ENCODE results near the gene SLC6A8. TPM values are rescaled to one million over a fixed set of nuclear protein-coding genes. Genes with fewer than 3 reads are reported as not detected.
"Not testable (repeated sequence)": the region's sequence is repeated elsewhere in the genome, so short reads cannot be mapped to it uniquely, and the experiment has no call there.

Gene SLC6A8
- total and polyA plus RNA-seq, 2 donors from 2014 or later, result 79.7 to 110 TPM

GRCh38 chrX:153744210-153745066 lies 56.7 kb downstream of the SLC6A8 start:
- FAIRE-seq, result no peak
- peak in 2 of 5 donors; percentile 61 to 73 for DNase-seq
- no peaks in the 10 kb centered on the region for H3K9me3 ChIP-seq (ENCODE audit: control insufficient read depth in 2 of 3, insufficient read depth in 1 of 3, low read length in 3 of 3)
- no peak overlapping the region for H3K27ac ChIP-seq (ENCODE audit: low read depth in 2 of 2, low read length in 2 of 2)
- H3K9ac ChIP-seq (ENCODE audit: low read length in 3 of 3), result no peak overlapping the region
- intact Hi-C loops (cut with DNase I), result no loop called here
- no peak for TF ChIP-seq CTCF (IDR thresholded peaks at IDR 0.05; ENCODE audit: borderline replicate concordance, extremely low read depth, insufficient read depth)
- no peaks in the 10 kb centered on the region for H3K36me3 ChIP-seq (ENCODE audit: control insufficient read depth in 2 of 3, insufficient read depth in 3 of 3, low read length in 3 of 3)
- no peak overlapping the region for H3K4me3 ChIP-seq (ENCODE audit: low read length in 3 of 3)
- H3K27me3 ChIP-seq (ENCODE audit: control insufficient read depth, insufficient read depth, low read length), result no peaks in the 10 kb centered on the region
- H3K4me1 ChIP-seq (ENCODE audit: control insufficient read depth in 2 of 3, insufficient read depth in 2 of 3, low read depth in 1 of 3, low read length in 3 of 3), result no peaks in the 10 kb centered on the region

DNA sequence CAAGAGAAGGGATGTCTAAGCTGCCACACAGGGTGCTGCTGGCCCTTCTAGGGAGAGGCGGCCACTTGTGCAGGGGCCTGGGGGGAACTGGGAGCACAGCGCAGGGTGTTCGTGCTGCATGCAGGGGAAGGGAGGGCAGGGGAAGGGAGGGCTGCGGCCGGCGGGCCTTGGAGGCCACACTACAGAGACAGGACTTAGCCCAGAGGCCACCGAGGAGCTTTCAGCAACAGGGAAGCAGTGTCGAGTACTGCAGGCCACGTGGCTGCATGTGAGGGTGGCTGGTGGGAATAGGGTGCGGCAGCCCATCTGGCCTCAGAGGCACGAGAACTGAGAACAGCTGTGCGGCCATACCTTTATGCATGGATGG lies 57.3 kb downstream of the SLC6A8 start:
- H3K9me3 ChIP-seq (ENCODE audit: control insufficient read depth in 2 of 3, insufficient read depth in 1 of 3, low read length in 3 of 3); H3K27ac ChIP-seq (ENCODE audit: low read depth in 2 of 2, low read length in 2 of 2); H3K4me3 ChIP-seq (ENCODE audit: low read length in 3 of 3); H3K9ac ChIP-seq (ENCODE audit: low read length in 3 of 3); H3K27me3 ChIP-seq (ENCODE audit: control insufficient read depth, insufficient read depth, low read length); intact Hi-C loops (cut with DNase I); FAIRE-seq; H3K4me1 ChIP-seq (ENCODE audit: control insufficient read depth in 2 of 3, insufficient read depth in 2 of 3, low read depth in 1 of 3, low read length in 3 of 3); H3K36me3 ChIP-seq (ENCODE audit: control insufficient read depth in 2 of 3, insufficient read depth in 3 of 3, low read length in 3 of 3): not testable (repeated sequence)
- DNase-seq, result peak in 1 of 5 donors; percentile 69

Other genes with a start within 250 kb of the SLC6A8 start
- 1.4 TPM for gene TREX2, start 241.9 kb upstream of the SLC6A8 start, total RNA-seq
- 0.67 TPM for gene TREX2, start 241.9 kb upstream of the SLC6A8 start, polyA plus RNA-seq (ENCODE audit: insufficient read depth, low read depth, low replicate concordance)
- 28.1 TPM for gene HAUS7, start 217.3 kb upstream of the SLC6A8 start, total RNA-seq
- 47.6 TPM for gene HAUS7, start 217.3 kb upstream of the SLC6A8 start, polyA plus RNA-seq (ENCODE audit: insufficient read depth, low read depth, low replicate concordance)
- 164 TPM for gene BGN, start 192.9 kb upstream of the SLC6A8 start, total RNA-seq
- 288 TPM for gene BGN, start 192.9 kb upstream of the SLC6A8 start, polyA plus RNA-seq (ENCODE audit: insufficient read depth, low read depth, low replicate concordance)
- not detected for gene ATP2B3, start 170.3 kb upstream of the SLC6A8 start, total RNA-seq
- gene ATP2B3, start 170.3 kb upstream of the SLC6A8 start, polyA plus RNA-seq (ENCODE audit: insufficient read depth, low read depth, low replicate concordance), result 0.37 TPM
- gene CCNQ, start 88.8 kb upstream of the SLC6A8 start, total RNA-seq, result 14.6 TPM
- gene CCNQ, start 88.8 kb upstream of the SLC6A8 start, polyA plus RNA-seq (ENCODE audit: insufficient read depth, low read depth, low replicate concordance), result 35.4 TPM
- 4.7 TPM for gene DUSP9, start 40.7 kb upstream of the SLC6A8 start, total RNA-seq
- gene DUSP9, start 40.7 kb upstream of the SLC6A8 start, polyA plus RNA-seq (ENCODE audit: insufficient read depth, low read depth, low replicate concordance), result 81.4 TPM
- gene PNCK, start 14.1 kb upstream of the SLC6A8 start, total RNA-seq, result 1.5 TPM
- 5.5 TPM for gene PNCK, start 14.1 kb upstream of the SLC6A8 start, polyA plus RNA-seq (ENCODE audit: insufficient read depth, low read depth, low replicate concordance)
- 218 TPM for gene BCAP31, start 36.5 kb downstream of the SLC6A8 start, total RNA-seq
- gene BCAP31, start 36.5 kb downstream of the SLC6A8 start, polyA plus RNA-seq (ENCODE audit: insufficient read depth, low read depth, low replicate concordance), result 246 TPM
- 13.7 TPM for gene ABCD1, start 36.9 kb downstream of the SLC6A8 start, total RNA-seq
- gene ABCD1, start 36.9 kb downstream of the SLC6A8 start, polyA plus RNA-seq (ENCODE audit: insufficient read depth, low read depth, low replicate concordance), result 5.2 TPM
- gene PLXNB3, start 76.3 kb downstream of the SLC6A8 start, total RNA-seq, result 5.6 TPM
- gene PLXNB3, start 76.3 kb downstream of the SLC6A8 start, polyA plus RNA-seq (ENCODE audit: insufficient read depth, low read depth, low replicate concordance), result 2.2 TPM
- gene SRPK3, start 93.1 kb downstream of the SLC6A8 start, total RNA-seq, result 1.1 TPM
- gene SRPK3, start 93.1 kb downstream of the SLC6A8 start, polyA plus RNA-seq (ENCODE audit: insufficient read depth, low read depth, low replicate concordance), result 0.58 TPM
- gene IDH3G, start 106.4 kb downstream of the SLC6A8 start, total RNA-seq, result 62.1 TPM
- 100 TPM for gene IDH3G, start 106.4 kb downstream of the SLC6A8 start, polyA plus RNA-seq (ENCODE audit: insufficient read depth, low read depth, low replicate concordance)
- 226 TPM for gene SSR4, start 106.7 kb downstream of the SLC6A8 start, total RNA-seq
- 473 TPM for gene SSR4, start 106.7 kb downstream of the SLC6A8 start, polyA plus RNA-seq (ENCODE audit: insufficient read depth, low read depth, low replicate concordance)
- 7.0 TPM for gene PDZD4, start 142.6 kb downstream of the SLC6A8 start, total RNA-seq
- gene PDZD4, start 142.6 kb downstream of the SLC6A8 start, polyA plus RNA-seq (ENCODE audit: insufficient read depth, low read depth, low replicate concordance), result 4.7 TPM
- gene L1CAM, start 198.2 kb downstream of the SLC6A8 start, total RNA-seq, result 71.9 TPM
- gene L1CAM, start 198.2 kb downstream of the SLC6A8 start, polyA plus RNA-seq (ENCODE audit: insufficient read depth, low read depth, low replicate concordance), result 26.1 TPM
- 2.3 TPM for gene AVPR2, start 216.7 kb downstream of the SLC6A8 start, total RNA-seq
- 22.1 TPM for gene AVPR2, start 216.7 kb downstream of the SLC6A8 start, polyA plus RNA-seq (ENCODE audit: insufficient read depth, low read depth, low replicate concordance)
- 73.0 TPM for gene ARHGAP4, start 238.3 kb downstream of the SLC6A8 start, total RNA-seq
- 38.3 TPM for gene ARHGAP4, start 238.3 kb downstream of the SLC6A8 start, polyA plus RNA-seq (ENCODE audit: insufficient read depth, low read depth, low replicate concordance)
- 79.3 TPM for gene NAA10, start 247.1 kb downstream of the SLC6A8 start, total RNA-seq
- 120 TPM for gene NAA10, start 247.1 kb downstream of the SLC6A8 start, polyA plus RNA-seq (ENCODE audit: insufficient read depth, low read depth, low replicate concordance)

All from kidney (tissue), 14 donors.